ENCODE data around the gene SIRT7.

The SIRT7 gene

DNA sequence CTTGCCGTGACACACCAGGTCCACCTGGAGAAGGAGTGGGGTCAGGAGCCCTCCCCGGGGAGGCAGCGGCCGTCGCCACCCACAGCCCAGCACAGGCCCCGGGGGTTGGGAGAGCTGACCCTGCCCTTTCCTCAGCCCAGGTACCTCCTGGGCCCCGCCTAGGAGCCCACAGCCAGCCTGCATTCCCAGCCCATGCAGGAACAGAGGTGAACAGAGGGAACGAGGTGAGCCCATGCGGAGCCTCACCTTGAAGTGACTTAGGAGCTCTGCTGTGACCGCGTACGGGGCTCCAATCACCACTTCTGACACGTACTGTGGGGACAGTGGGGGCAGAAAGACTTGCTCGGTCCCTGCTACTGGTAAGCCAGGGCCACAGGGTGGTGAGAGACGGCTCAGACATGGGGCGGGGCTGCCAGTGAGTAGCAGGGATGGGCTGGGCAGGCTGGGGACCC lies 12.5 kb downstream of the SIRT7 start:
- no peak for DNase-seq (ENCODE audit: low spot score)

DNA sequence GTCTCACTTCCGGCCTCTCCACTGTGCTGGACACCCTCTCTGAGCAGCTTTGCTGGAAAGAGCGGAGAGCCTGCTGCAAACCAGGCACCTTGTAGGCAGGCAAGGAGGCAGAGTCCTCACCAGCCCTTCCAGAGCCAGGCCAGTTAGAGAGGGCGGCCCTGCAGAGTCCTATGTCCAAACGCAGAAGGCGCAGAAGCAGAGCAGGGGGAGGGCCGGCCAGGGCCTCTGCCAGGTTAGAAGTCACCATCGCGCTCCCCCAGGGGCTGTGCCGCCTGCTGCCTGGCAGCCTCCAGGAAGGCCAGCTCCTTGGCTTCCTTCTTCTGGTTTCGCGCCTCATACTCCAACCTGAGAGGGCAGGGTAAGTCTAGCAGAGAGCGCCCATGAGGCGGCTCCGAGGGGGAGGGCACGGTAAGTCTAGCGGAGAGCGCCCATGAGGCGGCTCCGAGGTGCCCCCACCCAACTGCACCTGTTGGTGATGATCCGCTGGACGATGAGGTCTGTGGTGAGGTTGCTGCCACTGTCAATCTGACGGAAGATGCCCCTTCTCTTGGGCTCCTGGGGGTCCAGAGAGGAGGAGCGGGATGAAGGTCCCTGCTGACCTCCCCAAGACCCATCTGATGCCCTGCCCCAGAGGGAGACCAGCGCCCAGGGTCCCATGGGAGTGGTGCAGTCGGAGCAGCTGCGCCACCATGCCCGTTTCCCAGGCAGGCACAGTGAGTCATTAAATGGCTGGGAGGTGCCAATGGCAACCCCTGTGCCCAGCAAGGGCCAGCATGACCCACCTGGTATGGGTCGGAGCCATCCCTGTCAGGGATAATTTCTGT lies 13.2 kb downstream of the SIRT7 start:
- DNase-seq (ENCODE audit: low spot score), result no peak

DNA sequence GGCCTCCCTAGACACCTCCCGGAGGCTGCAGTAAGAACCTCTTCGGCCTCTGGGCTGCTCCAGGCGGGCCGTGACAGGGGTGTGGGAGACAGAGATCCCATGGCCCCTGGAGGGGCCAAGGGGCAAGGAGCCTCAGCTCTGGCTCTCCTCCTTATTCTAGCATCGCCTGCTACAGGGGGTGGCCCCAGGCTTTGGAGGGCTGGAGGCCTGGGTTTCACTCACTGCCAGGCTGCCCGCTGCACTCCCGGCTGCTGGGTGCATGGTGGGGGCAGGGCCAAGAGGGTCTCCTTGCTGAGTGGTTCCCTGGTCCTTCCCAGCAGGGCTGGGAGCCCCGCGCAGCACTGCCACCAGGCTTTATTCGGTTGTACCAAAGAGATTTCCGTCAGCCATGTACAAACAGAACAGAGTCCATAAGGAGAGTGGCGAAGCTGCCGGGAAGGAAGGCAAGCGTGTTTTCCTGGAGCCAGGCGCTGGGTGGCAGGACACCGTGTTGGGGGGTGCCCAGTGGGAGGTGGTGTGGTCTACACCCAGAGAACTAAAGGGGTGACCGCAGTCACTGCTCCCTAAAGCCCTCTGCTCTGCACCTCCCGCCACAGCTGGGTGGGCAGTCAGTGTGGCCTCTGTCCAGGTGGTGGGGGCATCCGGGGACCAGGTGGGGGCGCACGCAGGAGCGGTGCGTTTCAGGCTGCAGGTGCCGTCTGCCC lies 13.9 kb downstream of the SIRT7 start:
- DNase-seq (ENCODE audit: low spot score), result no peak

DNA sequence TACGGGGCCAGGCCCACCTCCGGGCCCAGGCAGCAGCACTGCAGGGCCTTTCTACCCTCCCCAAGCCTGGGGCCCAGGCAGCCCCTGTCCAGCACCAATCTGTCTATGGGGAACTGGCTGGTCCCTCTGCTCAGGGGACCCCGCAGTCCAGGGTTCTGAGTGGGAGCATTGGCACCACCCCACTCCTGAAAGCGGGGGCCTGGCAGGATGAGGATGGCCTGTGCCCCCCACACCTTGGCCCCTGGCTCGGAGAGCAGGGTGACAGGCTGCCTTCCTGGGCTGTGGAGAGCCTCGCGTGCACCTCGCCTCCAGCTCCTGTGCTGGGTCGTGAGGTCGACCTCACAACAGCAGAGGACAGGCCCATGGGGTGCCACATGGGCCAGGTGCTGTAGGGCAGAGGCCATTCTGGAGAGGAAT lies 14.6 kb downstream of the SIRT7 start:
- DNase-seq (ENCODE audit: low spot score), result no peak

DNA sequence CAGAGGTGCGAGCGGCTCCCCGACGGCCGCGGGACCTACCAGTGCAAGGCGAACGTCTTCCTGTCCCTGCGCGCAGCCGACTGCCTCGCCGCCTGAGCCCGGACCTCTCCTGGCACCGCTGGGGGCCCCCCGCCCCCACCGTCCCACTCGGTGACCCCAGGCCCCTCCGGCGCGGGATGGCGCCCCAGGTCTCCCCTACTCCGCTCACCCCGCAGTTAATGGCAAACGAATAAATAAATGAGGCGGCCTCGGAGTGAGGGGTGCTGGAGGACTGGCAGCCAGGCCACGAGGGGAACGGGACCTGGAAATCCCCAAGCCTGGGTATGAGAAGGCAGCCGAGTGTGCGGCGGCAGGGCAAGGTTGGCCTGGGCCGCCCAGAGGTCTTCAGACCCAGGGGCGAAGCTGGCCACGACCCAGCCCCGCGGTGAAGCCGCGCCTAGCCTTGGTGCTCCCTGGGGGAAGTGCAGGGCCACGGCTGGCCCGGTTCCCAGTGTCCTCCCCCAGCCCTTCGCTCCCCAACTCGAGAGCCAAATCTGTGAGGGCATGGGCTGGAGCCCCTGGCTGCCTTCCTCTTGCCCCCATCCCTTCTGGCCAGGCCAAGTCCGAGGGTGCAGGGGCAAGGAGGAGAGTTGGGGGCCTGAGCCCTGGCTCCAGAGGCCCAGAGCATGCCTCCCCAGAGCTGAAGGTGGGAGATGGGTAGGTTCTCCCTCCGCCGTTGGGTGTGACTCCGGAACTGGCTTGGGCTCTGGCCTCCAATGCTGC lies 15.1 kb downstream of the SIRT7 start:
- no peak for DNase-seq (ENCODE audit: low spot score)

DNA sequence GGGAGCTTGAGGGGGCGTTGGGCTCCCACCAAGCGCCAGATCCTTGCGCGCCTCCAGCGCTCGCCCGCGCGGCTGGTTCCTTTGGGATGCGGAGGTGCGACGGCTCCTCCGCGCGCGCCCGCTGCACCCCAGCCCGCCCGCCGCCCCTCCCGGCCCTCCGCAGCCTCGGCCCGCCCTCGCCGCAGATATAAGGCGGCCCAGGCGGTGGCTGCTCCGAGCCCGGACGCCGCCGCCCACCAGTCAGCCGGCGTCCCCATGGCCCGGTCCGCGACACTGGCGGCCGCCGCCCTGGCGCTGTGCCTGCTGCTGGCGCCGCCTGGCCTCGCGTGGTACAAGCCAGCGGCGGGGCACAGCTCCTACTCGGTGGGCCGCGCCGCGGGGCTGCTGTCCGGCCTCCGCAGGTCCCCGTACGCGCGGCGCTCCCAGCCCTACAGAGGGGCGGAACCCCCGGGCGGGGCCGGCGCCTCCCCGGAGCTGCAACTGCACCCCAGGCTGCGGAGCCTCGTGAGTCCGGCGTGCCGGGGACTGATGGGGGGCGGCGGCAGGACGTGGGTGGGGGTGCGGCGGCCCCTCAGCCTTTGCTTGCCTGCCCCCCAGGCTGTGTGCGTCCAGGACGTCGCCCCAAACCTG lies 15.8 kb downstream of the SIRT7 start, which contains the start of gene NPB:
Gene NPB (plus strand): TSS at position 216 of the 630 bp plus-strand sequence. CDS start 40 bp downstream, at position 256.
- no peak for DNase-seq (ENCODE audit: low spot score)

DNA sequence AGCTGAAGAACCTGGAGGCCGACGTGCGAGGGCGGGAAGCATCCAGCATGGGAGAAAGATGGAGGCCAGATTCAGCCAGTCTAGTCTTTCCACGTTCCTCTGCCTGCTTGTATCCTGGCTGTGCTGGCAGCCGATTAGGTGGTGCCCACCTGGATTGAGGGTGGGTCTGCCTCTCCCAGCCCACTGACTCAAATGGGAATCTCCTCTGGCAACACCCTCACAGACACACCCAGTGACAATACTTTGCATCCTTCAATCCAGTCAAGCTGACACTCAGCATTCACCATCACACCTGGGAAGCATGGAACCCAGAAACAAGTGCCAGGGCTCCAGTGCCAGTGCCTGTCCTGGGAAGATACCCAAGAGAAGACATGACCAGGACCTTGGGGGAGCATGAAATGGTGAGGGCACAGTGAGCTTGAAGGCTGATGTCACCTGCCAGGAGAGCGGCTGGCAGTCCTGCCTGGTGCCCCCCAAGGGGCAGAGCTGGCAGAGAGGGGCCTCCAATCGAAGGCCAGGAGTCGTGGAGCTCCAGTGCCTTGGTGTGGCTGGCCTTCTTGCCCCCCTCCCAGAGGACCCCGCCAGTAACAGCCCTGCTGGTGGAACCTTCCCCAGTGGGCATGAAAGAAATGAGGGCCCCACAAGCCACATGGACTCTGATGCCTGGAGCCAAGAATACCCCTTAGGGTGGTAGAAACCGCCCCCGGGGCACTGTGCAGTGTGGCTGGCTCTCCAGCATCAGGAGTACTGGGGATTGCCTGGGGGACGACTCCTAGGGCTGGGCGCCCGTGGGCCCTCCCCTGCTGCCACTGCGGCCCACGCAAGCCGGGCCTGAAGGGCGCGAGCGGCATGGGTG lies 16.6 kb downstream of the SIRT7 start:
- no peak for DNase-seq (ENCODE audit: low spot score)

DNA sequence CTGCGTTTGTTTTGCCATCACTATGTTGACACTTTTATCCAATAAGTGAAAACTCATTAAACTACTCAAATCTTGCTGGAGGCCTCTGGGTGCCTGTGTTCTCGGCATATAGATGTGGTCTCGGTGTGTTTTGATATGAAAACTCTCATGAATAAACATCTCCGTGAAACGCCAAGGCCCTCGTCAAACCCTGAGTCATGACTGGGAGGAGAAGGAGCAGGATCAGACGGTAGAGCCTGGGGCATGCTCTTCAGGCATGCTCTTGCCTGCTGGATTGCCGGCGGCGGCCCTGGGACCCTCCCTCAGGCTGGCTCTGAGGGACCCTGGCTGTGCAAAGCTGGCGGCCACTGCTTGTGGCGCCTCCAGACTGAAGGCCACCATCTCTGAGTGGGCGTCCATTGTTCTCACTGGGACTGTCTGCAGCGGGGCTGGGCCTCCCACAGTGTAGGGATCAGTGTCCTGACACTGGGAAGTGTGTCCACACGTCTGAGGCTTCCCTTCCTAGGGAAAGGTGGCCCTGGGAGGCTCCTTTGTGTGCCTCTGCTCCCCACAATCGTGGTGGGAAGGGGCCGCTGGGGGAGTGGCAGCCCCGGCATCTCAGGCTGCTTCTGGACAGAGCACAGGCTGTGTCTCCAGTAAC lies 17.7 kb downstream of the SIRT7 start:
- no peak for DNase-seq (ENCODE audit: low spot score)

DNA sequence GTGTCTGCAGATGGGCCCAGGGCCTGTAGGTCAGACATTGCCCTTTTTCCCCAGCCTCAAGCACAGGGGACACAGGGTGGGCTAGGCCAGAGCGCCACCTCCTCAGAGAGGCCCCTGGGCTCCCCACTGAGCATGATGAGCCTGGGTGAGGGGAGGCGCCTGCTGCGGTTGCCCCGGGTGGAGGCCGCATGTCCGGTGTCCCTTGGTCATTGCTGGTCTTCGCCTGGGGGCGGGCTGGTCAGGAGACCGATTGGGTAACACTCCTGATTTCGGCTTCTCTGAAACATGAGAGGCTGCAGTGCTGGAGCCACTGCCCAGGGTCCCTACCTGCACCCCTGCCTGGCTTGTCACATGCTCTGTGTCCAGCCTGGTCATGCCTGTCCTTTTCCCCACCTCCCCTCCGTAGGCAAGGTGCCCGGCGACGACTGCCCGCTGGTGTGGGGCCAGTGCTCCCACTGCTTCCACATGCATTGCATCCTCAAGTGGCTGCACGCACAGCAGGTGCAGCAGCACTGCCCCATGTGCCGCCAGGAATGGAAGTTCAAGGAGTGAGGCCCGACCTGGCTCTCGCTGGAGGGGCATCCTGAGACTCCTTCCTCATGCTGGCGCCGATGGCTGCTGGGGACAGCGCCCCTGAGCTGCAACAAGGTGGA lies 18.3 kb downstream of the SIRT7 start:
- DNase-seq (ENCODE audit: low spot score), result no peak

DNA sequence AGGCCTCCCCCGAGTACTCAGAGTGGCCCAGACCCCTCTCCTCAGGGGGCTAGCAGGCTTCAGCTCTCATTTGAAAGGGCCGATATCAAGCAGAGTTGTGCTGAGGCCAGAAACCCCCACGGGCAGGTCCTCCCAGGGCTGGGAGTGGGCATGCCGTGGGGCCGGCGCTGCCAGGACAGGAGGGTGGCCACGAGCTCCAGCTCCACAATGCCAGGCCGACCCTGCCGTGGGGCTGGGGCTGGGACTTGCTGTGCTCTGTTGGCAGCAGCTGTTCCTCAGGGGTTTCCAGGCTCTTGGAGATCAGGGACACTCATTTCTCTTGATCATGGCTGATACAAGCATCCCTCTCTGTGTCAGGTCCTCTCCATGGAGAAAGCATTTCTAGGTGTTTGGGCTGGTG lies 19.1 kb downstream of the SIRT7 start:
- DNase-seq (ENCODE audit: low spot score), result no peak

DNA sequence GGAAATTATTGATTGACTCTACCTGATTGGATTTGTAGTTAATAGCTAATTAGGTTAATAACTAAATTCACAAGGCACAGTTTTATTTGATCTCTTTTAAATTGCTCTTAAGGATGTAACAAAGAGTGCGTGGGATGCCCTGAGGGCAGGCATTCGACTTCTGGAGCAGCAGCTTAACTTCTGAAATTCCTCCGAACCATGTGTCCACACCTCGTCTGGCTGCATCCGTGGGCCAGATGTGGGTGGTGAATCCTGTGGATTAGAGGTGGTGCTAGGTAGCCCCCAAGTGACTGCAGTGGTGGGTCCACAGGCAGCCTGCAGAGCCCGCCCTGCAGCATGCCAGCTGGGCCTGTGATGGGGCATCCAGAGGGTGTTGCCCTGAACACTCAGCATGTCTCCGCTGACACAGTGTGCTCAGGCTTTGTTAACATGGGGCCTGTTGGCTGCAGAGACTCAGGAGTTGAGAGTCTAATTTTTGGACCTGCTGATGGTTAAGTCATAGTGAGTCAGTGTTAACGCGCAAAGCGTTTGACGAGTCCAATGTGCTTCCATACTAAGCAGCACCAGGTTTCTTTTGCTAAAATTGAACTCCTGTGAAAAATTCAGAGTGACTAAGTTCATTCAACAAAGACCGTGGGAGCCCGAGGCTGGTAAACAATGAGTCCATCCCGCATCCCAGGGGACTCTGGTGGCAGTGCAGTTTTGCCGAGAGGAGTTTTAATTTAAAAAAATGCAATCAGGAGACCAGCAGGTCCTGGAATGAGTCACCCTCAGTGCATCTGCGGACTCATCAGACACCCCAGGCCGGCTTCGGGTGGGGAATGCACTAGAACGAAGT lies 19.7 kb downstream of the SIRT7 start:
- no peak for DNase-seq (ENCODE audit: low spot score)

DNA sequence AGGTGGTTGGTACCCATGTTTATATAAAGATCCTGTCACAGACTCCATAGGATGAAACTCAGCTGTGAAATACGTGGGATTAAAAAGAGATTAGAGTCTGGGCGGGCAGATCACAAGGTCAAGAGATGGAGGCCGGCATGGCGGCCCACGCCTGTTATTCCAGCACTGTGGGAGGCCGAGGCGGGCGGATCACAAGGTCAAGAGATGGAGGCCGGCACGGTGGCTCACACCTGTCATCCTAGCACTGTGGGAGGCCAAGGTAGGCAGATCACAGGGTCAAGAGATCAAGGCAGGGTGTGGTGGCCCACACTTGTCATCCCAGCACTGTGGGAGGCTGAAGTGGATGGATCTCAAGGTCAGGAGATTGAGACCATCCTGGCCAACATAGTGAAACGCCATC lies 22.6 kb downstream of the SIRT7 start:
- DNase-seq (ENCODE audit: low spot score), result no peak

DNA sequence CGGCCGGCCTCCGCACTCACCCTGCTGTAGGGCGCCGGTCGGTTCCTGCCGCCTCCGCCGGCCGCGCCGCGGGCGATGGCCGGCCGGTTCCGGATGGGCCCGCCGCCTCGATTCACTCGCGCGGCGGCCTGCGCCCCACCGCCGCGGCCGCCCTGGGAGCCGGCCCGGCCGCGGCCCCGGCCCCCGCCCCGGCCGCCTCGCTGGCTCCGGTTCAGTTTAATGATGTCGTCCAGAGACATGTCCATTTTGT lies 26.7 kb downstream of the SIRT7 start:
- DNase-seq (ENCODE audit: low spot score), result no peak

DNA sequence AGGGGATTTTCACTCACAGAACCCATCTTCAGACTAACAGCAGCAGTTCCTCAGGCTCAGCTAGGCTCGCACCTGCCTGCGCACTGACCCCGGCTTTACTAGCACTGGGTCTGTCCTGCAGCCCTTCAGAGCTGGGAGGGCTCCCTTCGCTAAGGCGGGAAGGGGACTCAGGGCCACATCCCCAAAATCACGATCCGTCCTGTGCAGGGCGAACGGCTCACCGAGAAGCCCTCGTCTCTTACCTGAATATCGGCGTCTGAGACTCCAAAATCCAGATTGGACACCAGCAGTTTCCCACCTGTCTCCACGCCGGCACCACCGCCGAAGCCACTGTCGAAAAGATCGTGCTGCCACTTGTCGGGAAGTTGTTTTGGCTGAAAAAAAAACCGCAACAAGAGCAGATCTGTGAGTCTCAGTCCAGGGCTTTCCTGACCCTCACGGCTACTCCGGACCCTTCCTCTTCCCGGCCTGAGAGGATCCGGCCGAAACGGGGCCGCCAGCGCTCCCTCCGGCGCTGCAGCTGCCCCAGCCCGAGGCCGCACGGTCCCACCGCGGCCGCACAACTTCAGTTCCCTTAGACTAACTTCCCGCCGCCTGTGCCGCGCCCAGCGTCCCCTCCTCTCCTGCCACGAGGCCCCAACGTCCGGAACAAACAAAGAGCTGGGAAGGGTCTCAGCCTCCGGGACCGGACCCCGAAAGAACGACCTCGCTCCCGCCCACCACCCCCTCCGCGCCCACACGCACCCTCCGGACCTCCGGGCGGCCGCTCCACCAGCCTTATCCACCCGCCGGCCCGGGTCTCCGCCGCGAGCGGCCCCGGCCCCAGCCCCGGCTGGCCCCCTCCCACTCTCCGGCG lies 27.3 kb downstream of the SIRT7 start:
- no peak for DNase-seq (ENCODE audit: low spot score)

DNA sequence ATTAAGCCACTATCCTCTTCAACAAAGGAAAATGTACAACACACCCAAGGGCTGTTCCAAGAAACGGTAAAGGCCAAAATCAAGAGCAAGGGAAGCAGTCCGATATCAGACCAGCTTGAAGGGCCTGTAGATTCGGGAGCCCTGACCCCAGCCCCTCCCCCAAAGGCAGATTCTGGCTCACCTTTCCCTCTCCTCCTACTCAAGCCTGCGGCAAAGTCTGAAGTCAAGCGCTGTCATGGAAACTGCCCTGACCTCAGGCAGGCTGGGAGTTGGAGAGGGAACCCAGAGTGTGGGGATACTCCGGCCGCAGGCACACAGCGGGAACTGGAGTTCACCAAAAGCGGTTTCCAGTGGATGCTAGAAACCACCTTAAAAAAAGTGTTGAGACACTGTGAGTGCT lies 28.4 kb downstream of the SIRT7 start:
- no peak for DNase-seq (ENCODE audit: low spot score)

DNA sequence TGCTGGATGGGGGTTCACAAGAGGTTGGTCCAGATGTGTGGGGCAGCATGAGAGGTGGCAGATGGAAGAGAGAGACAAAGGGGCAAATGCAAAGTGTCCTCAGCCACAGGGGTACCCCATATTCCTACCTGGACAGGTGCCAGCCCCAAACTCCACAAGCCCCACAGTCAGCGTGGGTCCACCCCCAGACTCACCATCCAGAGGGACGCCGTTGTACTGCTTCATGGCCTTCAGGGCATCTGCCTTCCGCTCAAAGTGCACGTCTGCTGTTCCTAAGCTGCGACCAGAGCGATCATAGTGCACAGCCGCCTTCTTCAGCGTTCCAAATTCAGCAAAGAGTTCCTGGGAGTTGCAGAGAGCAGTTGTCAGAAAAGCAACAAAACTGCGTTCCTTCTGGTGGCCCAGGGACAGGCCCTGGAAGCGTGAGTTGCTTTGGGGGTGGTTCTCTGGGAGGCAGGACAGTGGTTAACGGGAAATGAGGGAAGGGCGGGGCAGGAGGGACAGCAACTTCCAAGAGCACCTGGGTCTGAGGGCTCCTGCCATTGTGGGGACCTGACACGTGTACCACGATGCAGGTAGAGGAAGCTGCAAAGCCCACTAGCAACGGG lies 28.9 kb downstream of the SIRT7 start:
- DNase-seq (ENCODE audit: low spot score), result no peak

DNA sequence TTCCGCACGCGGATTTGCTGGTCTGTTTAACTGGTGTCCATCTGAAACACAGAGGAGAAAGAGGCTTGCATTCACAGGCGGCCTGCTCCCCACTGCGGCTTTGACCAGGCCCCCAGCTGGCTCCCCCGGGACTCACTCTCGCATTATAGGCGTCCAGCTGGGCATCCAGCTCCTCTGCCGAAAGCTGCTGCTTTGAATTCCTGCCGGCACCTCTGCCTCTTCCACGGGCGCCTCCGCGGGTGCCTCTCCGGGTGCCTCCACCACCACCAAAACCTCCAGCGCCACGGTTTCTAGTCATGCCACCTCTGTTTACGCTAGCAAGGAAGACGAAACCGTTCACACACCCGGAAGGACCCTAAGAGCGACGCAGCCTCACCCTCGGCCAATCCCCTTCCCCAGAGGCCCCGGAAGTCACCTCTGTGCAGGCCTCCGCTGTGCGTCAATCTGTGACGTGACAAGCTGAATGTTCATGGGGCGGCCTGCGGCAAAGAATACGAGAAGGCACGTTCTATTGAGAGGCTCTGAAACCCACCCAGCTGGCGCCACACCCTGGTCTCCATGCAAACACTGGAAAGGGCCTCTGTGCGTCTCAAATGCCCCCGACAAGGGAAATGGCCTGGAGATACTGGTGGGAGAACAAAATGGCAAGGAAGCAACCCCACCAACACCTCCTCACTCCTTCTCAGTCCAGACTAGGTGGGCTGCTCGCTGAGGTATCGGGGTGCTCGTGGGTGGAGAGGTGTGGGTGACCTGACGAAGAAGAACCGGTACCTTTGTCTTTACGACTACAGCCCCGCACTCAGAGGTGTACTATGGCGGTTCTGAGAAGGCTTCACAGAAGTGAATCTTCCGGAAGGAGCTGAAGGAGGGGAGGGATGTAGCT lies 29.6 kb downstream of the SIRT7 start:
- DNase-seq (ENCODE audit: low spot score), result no peak
